K562 (cell line): ENCODE measurements around the gene SCYL2. TPM values are rescaled to one million over a fixed set of nuclear protein-coding genes. Genes with fewer than 3 reads are reported as not detected.
A peak's percentile ranks its signal among the peaks of the same experiment; 100 is the strongest.

Experiments
- ATAC-seq: fragments of 200-7000 bp; cut with Tn5 transposase; 3 replicates; pipeline ENCODE4 v1.9.1; 2020; ENCODE audit warnings: moderate library complexity
- Bru-seq: library from RNA; stranded (reverse); fragments of 400-500 nt; gene quantifications from one replicate; lab custom pipeline; 2021; lab: Mats Ljungman, UMichigan
- BruChase-seq, 2 experiments: library from RNA; stranded (reverse); fragments of 400-500 nt; gene quantifications; one replicate each; lab custom pipeline; 2021; lab: Mats Ljungman, UMichigan
- BruUV-seq: library from RNA; stranded (reverse); fragments of 400-500 nt; replicated peaks from 2 replicates; lab custom pipeline; 2021; lab: Mats Ljungman, UMichigan
- CTCF ChIA-PET: fragments of 300-600 bp; formaldehyde crosslinking; extraction: SDS; loops from one replicate; lab custom pipeline; 2021; ENCODE audit warnings: low intra/inter-chr PET ratio; lab: Yijun Ruan, JAX
- POLR2A ChIA-PET: fragments of 300-600, 350-650 bp; sonication (Branson Sonifier 250); formaldehyde crosslinking; extraction: SDS; loops from one replicate; lab custom pipeline; 2021; ENCODE audit warnings: antibody characterized with exemption, inconsistent platforms; lab: Yijun Ruan, JAX
- DNase-seq, 4 experiments: peaks; one replicate each; pipeline versions ENCODE4 v3.0.0 to v3.0.0-alpha.2; 2011 to 2018; ENCODE audit warnings: low spot score in 3 of 4, mixed read lengths in 3 of 4; ENCODE audit errors: extremely low read depth in 1 of 4
- FAIRE-seq: peaks from 2 replicates; lab custom pipeline; 2011; peaks lifted over from hg19 to GRCh38; lab: Jason Lieb, UNC
- H2AFZ ChIP-seq: 2 replicates; pipeline ENCODE4 v1.6.0; 2011; ENCODE audit warnings: low read depth, low read length, control low read depth, inconsistent platforms
- H3K27ac ChIP-seq: fragments of 200-600 bp; 3 replicates; pipeline ENCODE4 v1.8.0; 2011; ENCODE audit warnings: low read depth, mild to moderate bottlenecking, control low read depth, inconsistent platforms, low read length, moderate library complexity, mixed read lengths; ENCODE audit errors: extremely low read depth
- H3K27me3 ChIP-seq, 2 experiments: fragments of 300-600 bp in 1 of 2; 2 replicates in 1 of 2; 3 replicates in 1 of 2; pipeline versions ENCODE4 v1.6.0 to v1.8.0; 2011; ENCODE audit warnings: inconsistent platforms in 2 of 2, low read length in 2 of 2, mild to moderate bottlenecking in 1 of 2, mixed read lengths in 1 of 2, moderate library complexity in 1 of 2; ENCODE audit not compliant: control insufficient read depth in 2 of 2, insufficient read depth in 2 of 2
- H3K36me3 ChIP-seq: fragments of 300-600 bp; 3 replicates; pipeline ENCODE4 v1.8.0; 2011; ENCODE audit warnings: mild to moderate bottlenecking, low read length, inconsistent platforms; ENCODE audit not compliant: control insufficient read depth, insufficient read depth
- H3K4me1 ChIP-seq, 2 experiments: fragments of 200-600 bp in 1 of 2; replicated peaks in 1 of 2; 2 replicates in 1 of 2; 3 replicates in 1 of 2; pipeline versions ENCODE4 v1.5.1 to v1.8.0; 2011; ENCODE audit warnings: inconsistent platforms in 2 of 2, low read length in 2 of 2, mild to moderate bottlenecking in 1 of 2, mixed read lengths in 1 of 2, moderate library complexity in 1 of 2; ENCODE audit not compliant: control insufficient read depth in 2 of 2, insufficient read depth in 2 of 2
- H3K4me2 ChIP-seq: 2 replicates; pipeline ENCODE4 v1.6.1; 2011; ENCODE audit warnings: low read length, control low read depth, inconsistent platforms, mixed read lengths; ENCODE audit not compliant: insufficient read depth
- H3K4me3 ChIP-seq: fragments of 200-600 bp; sonication (generic), shearing (Covaris generic); 2 replicates; pipeline ENCODE4 v1.5.1; 2016; ENCODE audit warnings: control low read depth, inconsistent platforms
- H3K79me2 ChIP-seq: fragments of 200-600 bp; 3 replicates; pipeline ENCODE4 v1.8.0; 2011; ENCODE audit warnings: low read length, inconsistent platforms; ENCODE audit not compliant: control insufficient read depth, insufficient read depth
- H3K9ac ChIP-seq, 2 experiments: 2 replicates each; pipeline versions ENCODE4 v1.6.0 to v1.6.1; 2011; ENCODE audit warnings: low read depth in 2 of 2, low read length in 2 of 2, control low read depth in 1 of 2, inconsistent platforms in 1 of 2, mild to moderate bottlenecking in 1 of 2, mixed read lengths in 1 of 2; ENCODE audit not compliant: insufficient read depth in 1 of 2
- H3K9me1 ChIP-seq: one replicate; pipeline ENCODE4 v1.6.0; 2011; ENCODE audit warnings: inconsistent platforms, mild to moderate bottlenecking, low read length, moderate library complexity; ENCODE audit not compliant: control insufficient read depth, insufficient read depth
- H3K9me3 ChIP-seq: replicated peaks from 2 replicates; pipeline ENCODE4 v1.5.1; 2011; ENCODE audit warnings: low read depth, low read length, inconsistent platforms; ENCODE audit not compliant: control insufficient read depth, insufficient read depth
- H4K20me1 ChIP-seq: replicated peaks from 2 replicates; pipeline ENCODE4 v1.6.1; 2011; ENCODE audit warnings: low read length, inconsistent platforms, mixed read lengths; ENCODE audit not compliant: control insufficient read depth, insufficient read depth
- NRF1 ChIP-seq, 2 experiments: fragments of 450-650 bp; IDR thresholded peaks in 1 of 2; conservative IDR thresholded peaks in 1 of 2; 2 replicates each; pipeline ENCODE4 v1.6.1; 2014; ENCODE audit warnings: mild to moderate bottlenecking in 2 of 2
- STAT5A ChIP-seq: IDR thresholded peaks from 2 replicates; pipeline ENCODE4 v1.6.1; 2012; ENCODE audit warnings: low read length, inconsistent platforms, borderline replicate concordance
- YBX1 ChIP-seq: fragments of 450-650 bp; IDR thresholded peaks from 2 replicates; pipeline ENCODE4 v1.7.1; 2016; ENCODE audit warnings: mild to moderate bottlenecking
- whole genome bisulfite sequencing: fragments of 100-300 bp; shearing (Covaris generic); methylation state at CpG from one replicate; pipeline ENCODE4 v1.1.6; 2016; ENCODE audit warnings: low coverage, mixed read lengths; ENCODE audit not compliant: insufficient coverage; ENCODE audit errors: missing lambda C conversion rate; 5-methylcytosine and 5-hydroxymethylcytosine counted together
- in situ Hi-C: fragments of 300-500 bp; cut with MboI; formaldehyde crosslinking; loops from 4 replicates; pipeline ENCODE4 v1.15.0; 2018; ENCODE audit warnings: inconsistent platforms, mixed read lengths
- intact Hi-C: fragments of 100-400 bp; cut with micrococcal nuclease; formaldehyde crosslinking; loops from 2 replicates; pipeline ENCODE4 v1.14.2; 2022
- long read RNA-seq, 3 experiments: library from polyadenylated mRNA in 2 of 3; library from RNA in 1 of 3; unstranded in 2 of 3; stranded (forward) in 1 of 3; transcript quantifications; one replicate each; pipeline ENCODE4 v2.0.0, GENCODE V29; 2019 to 2022
- polyA minus RNA-seq, 3 experiments: library from RNA; depleted of rRNA, polyadenylated mRNA; stranded (reverse); fragments of >200 nt; gene quantifications; 2 replicates each; pipeline ENCODE4 v1.2.3, GENCODE V29; 2011
- polyA plus RNA-seq, 8 experiments: library from polyadenylated mRNA; depleted of rRNA in 4 of 8; stranded (reverse) in 5 of 8; unstranded in 3 of 8; fragments of >200 nt; fragmentation: Nextera tagmentation in 2 of 8; fragmentation: Illumina TruSeq in 1 of 8; extraction: Ambion mirVana in 2 of 8; extraction: Trizol in 1 of 8; gene quantifications; 2 replicates each; pipeline versions ENCODE4 v1.2.1 to v1.2.3, GENCODE V29; 2011 to 2014; ENCODE audit warnings: inconsistent platforms in 1 of 8, missing spikeins in 1 of 8
- total RNA-seq, 7 experiments: library from RNA; depleted of rRNA in 6 of 7; stranded (reverse); fragments of >200 nt in 6 of 7; fragmentation: Illumina TruSeq in 2 of 7; extraction: Trizol in 2 of 7; gene quantifications; 2 replicates each; pipeline versions ENCODE4 v1.2.1 to v1.2.3, GENCODE V29; 2011 to 2021; ENCODE audit warnings: low replicate concordance in 1 of 7
- TF ChIP-seq, protein P1 (sequence below), 3 experiments: fragments of 200-800 bp in 1 of 3; fragments of 250-450 bp in 1 of 3; fragments of 450-650 bp in 1 of 3; sonication (Bioruptor Pico) in 1 of 3; sonication (Bioruptor generic) in 1 of 3; formaldehyde crosslinking in 1 of 3; IDR thresholded peaks; 2 replicates each; pipeline versions ENCODE4 v1.6.1 to v1.8.0; 2016 to 2022; ENCODE audit warnings: mild to moderate bottlenecking in 2 of 3, missing genetic modification characterization in 2 of 3, missing compliant biosample characterization in 1 of 3, moderate library complexity in 1 of 3
- TF ChIP-seq, protein P2 (sequence below): fragments of 250-450 bp; sonication (Bioruptor Pico); IDR thresholded peaks from 2 replicates; pipeline ENCODE4 v1.5.0; 2021

The SCYL2 gene, protein sequence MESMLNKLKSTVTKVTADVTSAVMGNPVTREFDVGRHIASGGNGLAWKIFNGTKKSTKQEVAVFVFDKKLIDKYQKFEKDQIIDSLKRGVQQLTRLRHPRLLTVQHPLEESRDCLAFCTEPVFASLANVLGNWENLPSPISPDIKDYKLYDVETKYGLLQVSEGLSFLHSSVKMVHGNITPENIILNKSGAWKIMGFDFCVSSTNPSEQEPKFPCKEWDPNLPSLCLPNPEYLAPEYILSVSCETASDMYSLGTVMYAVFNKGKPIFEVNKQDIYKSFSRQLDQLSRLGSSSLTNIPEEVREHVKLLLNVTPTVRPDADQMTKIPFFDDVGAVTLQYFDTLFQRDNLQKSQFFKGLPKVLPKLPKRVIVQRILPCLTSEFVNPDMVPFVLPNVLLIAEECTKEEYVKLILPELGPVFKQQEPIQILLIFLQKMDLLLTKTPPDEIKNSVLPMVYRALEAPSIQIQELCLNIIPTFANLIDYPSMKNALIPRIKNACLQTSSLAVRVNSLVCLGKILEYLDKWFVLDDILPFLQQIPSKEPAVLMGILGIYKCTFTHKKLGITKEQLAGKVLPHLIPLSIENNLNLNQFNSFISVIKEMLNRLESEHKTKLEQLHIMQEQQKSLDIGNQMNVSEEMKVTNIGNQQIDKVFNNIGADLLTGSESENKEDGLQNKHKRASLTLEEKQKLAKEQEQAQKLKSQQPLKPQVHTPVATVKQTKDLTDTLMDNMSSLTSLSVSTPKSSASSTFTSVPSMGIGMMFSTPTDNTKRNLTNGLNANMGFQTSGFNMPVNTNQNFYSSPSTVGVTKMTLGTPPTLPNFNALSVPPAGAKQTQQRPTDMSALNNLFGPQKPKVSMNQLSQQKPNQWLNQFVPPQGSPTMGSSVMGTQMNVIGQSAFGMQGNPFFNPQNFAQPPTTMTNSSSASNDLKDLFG
- total RNA-seq (2011; cell fraction: chromatin; rRNA removed; ENCODE audit: low replicate concordance): 23.8 and 82.4 TPM in 2 replicates
- 8.8 and 13.7 TPM in 2 replicates for total RNA-seq (2011; cell fraction: nucleolus; rRNA removed)
- total RNA-seq (2011; cell fraction: nucleoplasm; rRNA removed): 23.8 and 28.7 TPM in 2 replicates
- total RNA-seq (2014; rRNA removed) (27.3 and 28.2 TPM in 2 replicates), total RNA-seq (2014; rRNA removed; fragmentation: Illumina TruSeq; extraction: Trizol) (46.9 and 53.9 TPM in 2 replicates), total RNA-seq (2015; rRNA removed; fragmentation: Illumina TruSeq; extraction: Trizol) (42.3 and 49.0 TPM in 2 replicates), total RNA-seq (2021) (35.2 and 39.1 TPM in 2 replicates), polyA plus RNA-seq (2011; rRNA removed) (24.4 and 32.9 TPM in 2 replicates), polyA plus RNA-seq (2014; fragmentation: Illumina TruSeq; extraction: Trizol) (33.9 and 39.8 TPM in 2 replicates), polyA plus RNA-seq (2014; fragmentation: Nextera tagmentation; extraction: Ambion mirVana) (10 to 100 TPM in 1 of 2 experiments, 1 to 10 TPM in 1; 9.9 to 11.8 TPM), polyA plus RNA-seq (2014; rRNA removed) (18.5 and 18.7 TPM in 2 replicates), polyA minus RNA-seq (2011; rRNA and poly(A)+ RNA removed) (61.6 and 68.9 TPM in 2 replicates), Bru-seq, nascent RNA (percentile 81 among the genes with signal in this experiment), BruChase-seq, experiment 1, labeled RNA remaining after a 2-hour chase (percentile 89 among the genes with signal in this experiment), BruChase-seq, experiment 2, labeled RNA remaining after a 6-hour chase (percentile 89 among the genes with signal in this experiment)
- polyA plus RNA-seq (2011; cell fraction: cytosol; rRNA removed): 7.0 and 14.3 TPM in 2 replicates
- polyA plus RNA-seq (2011; cell fraction: nucleus; rRNA removed): 15.6 and 17.8 TPM in 2 replicates
- 21.7 and 31.6 TPM in 2 replicates for polyA plus RNA-seq (2012)
- 26.4 and 29.7 TPM in 2 replicates for polyA minus RNA-seq (2011; cell fraction: cytosol; rRNA and poly(A)+ RNA removed)
- 17.4 and 24.2 TPM in 2 replicates for polyA minus RNA-seq (2011; cell fraction: nucleus; rRNA and poly(A)+ RNA removed)
- long read RNA-seq, experiment 1, full-length matches to known transcripts: 27 of 74 reads
- long read RNA-seq, experiment 1, partial matches to known transcripts: 19 of 74 reads
- long read RNA-seq, experiment 1, other reads (novel, unspliced or antisense): 28 of 74 reads
- long read RNA-seq, experiment 2, full-length matches to known transcripts: 1 of 18 reads
- long read RNA-seq, experiment 2, partial matches to known transcripts: 2 of 18 reads
- long read RNA-seq, experiment 2, other reads (novel, unspliced or antisense): 15 of 18 reads
- long read RNA-seq, experiment 3, full-length matches to known transcripts: 2 of 21 reads
- long read RNA-seq, experiment 3, partial matches to known transcripts: 13 of 21 reads
- long read RNA-seq, experiment 3, other reads (novel, unspliced or antisense): 6 of 21 reads

DNA sequence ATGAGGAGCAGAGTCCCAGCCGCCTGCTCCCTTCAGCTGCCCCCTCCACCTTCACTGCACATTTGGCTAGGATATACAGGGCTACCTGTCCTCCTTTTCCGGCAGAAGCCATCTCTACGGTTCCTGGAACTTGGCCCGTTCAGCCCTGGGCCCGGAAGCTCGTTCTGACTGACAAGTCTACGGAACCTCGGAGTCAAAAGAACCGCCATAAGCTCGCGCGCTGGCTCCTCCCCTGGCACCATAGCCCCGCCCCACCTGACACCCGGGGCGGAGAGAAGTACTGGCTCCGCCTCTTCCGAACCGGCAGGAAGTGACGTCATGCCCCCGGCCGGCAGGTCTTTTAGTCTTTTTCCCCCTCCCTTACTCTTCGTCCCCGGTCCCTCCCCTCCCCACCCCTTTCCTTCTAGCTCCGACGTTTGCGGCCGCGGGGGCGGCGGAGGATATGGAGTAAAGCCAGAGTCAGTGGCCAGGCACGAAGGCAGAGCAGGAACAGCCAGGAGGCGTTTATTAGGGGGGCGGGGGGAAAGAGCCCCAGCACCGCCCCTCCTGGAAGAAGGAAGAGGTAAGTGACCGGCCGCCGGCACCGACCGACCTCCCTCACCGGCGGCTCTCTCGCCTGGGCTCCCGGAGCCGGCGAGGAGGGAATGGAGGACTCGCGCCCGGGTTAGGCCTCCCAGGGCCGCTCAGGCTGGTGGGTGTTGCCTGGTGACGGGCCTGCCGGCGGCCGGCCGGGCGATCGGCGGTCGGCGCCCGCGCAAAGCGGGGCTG, at the start of gene SCYL2, which contains the start of gene DEPDC4:
Gene SCYL2 (plus strand): TSS at position 343 of the 768 bp plus-strand sequence. CDS start 15,794 bp downstream, outside the sequence.
Gene DEPDC4 (minus strand): TSS at position 245 of the 768 bp plus-strand sequence. CDS start 3 bp downstream, at position 242.
- WGBS: under 1% methylated on average over 27 of the region's 62 CpGs
- no TSS peak for BruUV-seq
- Histone ChIP-seq H3K4me1 (peaks cover 0 to 10% of the 10 kb centered on the region in 2 experiments; a peak in 2 of 5 replicates), H4K20me1 (no peaks in the 10 kb centered on the region), H3K9ac (peak within 1 kb of the TSS; percentile 97 to 100), H2AFZ (peak within 1 kb of the TSS; percentile 100), H3K27ac (peak within 1 kb of the TSS; percentile 96), H3K4me2 (peak within 1 kb of the TSS; percentile 90), H3K27me3 (no peaks in the 10 kb centered on the region), H3K9me1 (no peaks in the 10 kb centered on the region), H3K36me3 (peaks cover 5% of the 10 kb centered on the region; the same call in 1 of the 3 replicates), H3K9me3 (no peaks in the 10 kb centered on the region), H3K79me2 (peaks cover 53% of the 10 kb centered on the region), H3K4me3 (peak within 1 kb of the TSS; percentile 95)
- intact Hi-C loops: loop anchor here (5.0 kb wide), 2 partner anchors 35 to 65 kb away; partner anchors contain the start of gene ACTR6
- ATAC-seq (peak; percentile 85), DNase-seq (peak; percentile 96 to 98 (median 96)), FAIRE-seq (peak; percentile 89)
- in situ Hi-C loops: no loop called here
- ChIA-PET POLR2A (interaction anchor here (0.6 to 3.7 kb wide), 9 partner anchors 9 to 399 kb away, joined by 3 to 20 read pairs (median 4); no protein-coding TSS in a partner anchor), CTCF (no interaction called here)
- TF ChIP-seq, protein P1, sequence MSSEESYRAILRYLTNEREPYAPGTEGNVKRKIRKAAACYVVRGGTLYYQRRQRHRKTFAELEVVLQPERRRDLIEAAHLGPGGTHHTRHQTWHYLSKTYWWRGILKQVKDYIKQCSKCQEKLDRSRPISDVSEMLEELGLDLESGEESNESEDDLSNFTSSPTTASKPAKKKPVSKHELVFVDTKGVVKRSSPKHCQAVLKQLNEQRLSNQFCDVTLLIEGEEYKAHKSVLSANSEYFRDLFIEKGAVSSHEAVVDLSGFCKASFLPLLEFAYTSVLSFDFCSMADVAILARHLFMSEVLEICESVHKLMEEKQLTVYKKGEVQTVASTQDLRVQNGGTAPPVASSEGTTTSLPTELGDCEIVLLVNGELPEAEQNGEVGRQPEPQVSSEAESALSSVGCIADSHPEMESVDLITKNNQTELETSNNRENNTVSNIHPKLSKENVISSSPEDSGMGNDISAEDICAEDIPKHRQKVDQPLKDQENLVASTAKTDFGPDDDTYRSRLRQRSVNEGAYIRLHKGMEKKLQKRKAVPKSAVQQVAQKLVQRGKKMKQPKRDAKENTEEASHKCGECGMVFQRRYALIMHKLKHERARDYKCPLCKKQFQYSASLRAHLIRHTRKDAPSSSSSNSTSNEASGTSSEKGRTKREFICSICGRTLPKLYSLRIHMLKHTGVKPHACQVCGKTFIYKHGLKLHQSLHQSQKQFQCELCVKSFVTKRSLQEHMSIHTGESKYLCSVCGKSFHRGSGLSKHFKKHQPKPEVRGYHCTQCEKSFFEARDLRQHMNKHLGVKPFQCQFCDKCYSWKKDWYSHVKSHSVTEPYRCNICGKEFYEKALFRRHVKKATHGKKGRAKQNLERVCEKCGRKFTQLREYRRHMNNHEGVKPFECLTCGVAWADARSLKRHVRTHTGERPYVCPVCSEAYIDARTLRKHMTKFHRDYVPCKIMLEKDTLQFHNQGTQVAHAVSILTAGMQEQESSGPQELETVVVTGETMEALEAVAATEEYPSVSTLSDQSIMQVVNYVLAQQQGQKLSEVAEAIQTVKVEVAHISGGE (CRISPR knock-in tag; IDR thresholded peaks at IDR 0.05): peak in 1 of 3 experiments; percentile 73; a peak in 2 of 6 replicates
- TF ChIP-seq, protein P2, sequence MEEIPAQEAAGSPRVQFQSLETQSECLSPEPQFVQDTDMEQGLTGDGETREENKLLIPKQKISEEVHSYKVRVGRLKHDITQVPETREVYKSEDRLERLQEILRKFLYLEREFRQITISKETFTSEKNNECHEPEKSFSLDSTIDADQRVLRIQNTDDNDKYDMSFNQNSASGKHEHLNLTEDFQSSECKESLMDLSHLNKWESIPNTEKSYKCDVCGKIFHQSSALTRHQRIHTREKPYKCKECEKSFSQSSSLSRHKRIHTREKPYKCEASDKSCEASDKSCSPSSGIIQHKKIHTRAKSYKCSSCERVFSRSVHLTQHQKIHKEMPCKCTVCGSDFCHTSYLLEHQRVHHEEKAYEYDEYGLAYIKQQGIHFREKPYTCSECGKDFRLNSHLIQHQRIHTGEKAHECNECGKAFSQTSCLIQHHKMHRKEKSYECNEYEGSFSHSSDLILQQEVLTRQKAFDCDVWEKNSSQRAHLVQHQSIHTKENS: no peak
- TF ChIP-seq STAT5A (no peak), YBX1 (no peak), NRF1 (conservative IDR thresholded peaks at IDR 0.05 in 1 of 2, IDR thresholded peaks at IDR 0.05 in 1 of 2) (peak; percentile 27 to 38; a peak in 1 of 4 replicates)
